IMR-90 (cell line): Measurements from ENCODE around the gene SOCS3. TPM values are rescaled to one million over a fixed set of nuclear protein-coding genes. Genes with fewer than 3 reads are reported as not detected.

Source experiments
- ATAC-seq: fragments of 200-7000 bp; cut with Tn5 transposase; 2 replicates; pipeline ENCODE4 v1.9.1; 2020; ENCODE audit warnings: low read depth, mild to moderate bottlenecking, moderate library complexity
- BruUV-seq: library from RNA; stranded (reverse); fragments of 400-500 nt; replicated peaks from 2 replicates; lab custom pipeline; 2021; lab: Mats Ljungman, UMichigan
- CTCF ChIA-PET: fragments of 300-600 bp; formaldehyde crosslinking; extraction: SDS; loops from one replicate; lab custom pipeline; 2021; ENCODE audit warnings: antibody characterized with exemption; lab: Yijun Ruan, JAX
- POLR2A ChIA-PET: fragments of 300-600 bp; sonication (Branson Sonifier 250); formaldehyde crosslinking; loops from one replicate; lab custom pipeline; 2022; ENCODE audit warnings: antibody characterized with exemption; ENCODE audit not compliant: unreplicated experiment; lab: Charles Lee
- DNase-seq: peaks from one replicate; pipeline ENCODE4 v3.0.0; 2013
- H2AFZ ChIP-seq: replicated peaks from 2 replicates; pipeline ENCODE3; 2013; ENCODE audit warnings: low read length, mild to moderate bottlenecking; ENCODE audit not compliant: poor library complexity
- H2AK5ac ChIP-seq: 2 replicates; pipeline ENCODE4 v1.6.1; 2013; ENCODE audit warnings: low read depth, low read length, inconsistent platforms
- H2AK9ac ChIP-seq: replicated peaks from 2 replicates; pipeline ENCODE3; 2013; ENCODE audit warnings: mild to moderate bottlenecking, low read depth, low read length, moderate library complexity; ENCODE audit not compliant: poor library complexity
- H2BK120ac ChIP-seq: 2 replicates; pipeline ENCODE4 v1.6.1; 2013; ENCODE audit warnings: low read depth, low read length, inconsistent platforms
- H2BK15ac ChIP-seq: 3 replicates; pipeline ENCODE4 v1.6.1; 2013; ENCODE audit warnings: low read depth, low read length, inconsistent platforms
- H2BK20ac ChIP-seq: 2 replicates; pipeline ENCODE4 v1.6.1; 2013; ENCODE audit warnings: low read depth, mild to moderate bottlenecking, inconsistent platforms, low read length, moderate library complexity
- H2BK5ac ChIP-seq: 2 replicates; pipeline ENCODE4 v1.6.1; 2013; ENCODE audit warnings: mild to moderate bottlenecking, low read depth, low read length, inconsistent platforms; ENCODE audit not compliant: poor library complexity, severe bottlenecking
- H3K14ac ChIP-seq: replicated peaks from 2 replicates; pipeline ENCODE4 v1.6.1; 2013; ENCODE audit warnings: low read depth, low read length, inconsistent platforms
- H3K18ac ChIP-seq: 2 replicates; pipeline ENCODE4 v1.6.1; 2013; ENCODE audit warnings: low read depth, low read length, control low read depth
- H3K23ac ChIP-seq: 2 replicates; pipeline ENCODE4 v1.6.1; 2013; ENCODE audit warnings: low read depth, low read length, inconsistent platforms
- H3K27ac ChIP-seq: 2 replicates; pipeline ENCODE4 v1.5.1; 2013; ENCODE audit warnings: mild to moderate bottlenecking, control low read depth, low read length; ENCODE audit not compliant: insufficient read depth
- H3K27me3 ChIP-seq: 2 replicates; pipeline ENCODE4 v1.6.1; 2013; ENCODE audit warnings: low read length; ENCODE audit not compliant: control insufficient read depth, insufficient read depth
- H3K36me3 ChIP-seq: 2 replicates; pipeline ENCODE4 v1.6.1; 2013; ENCODE audit warnings: low read length, mixed read lengths; ENCODE audit not compliant: control insufficient read depth, insufficient read depth
- H3K4ac ChIP-seq: 2 replicates; pipeline ENCODE4 v1.6.1; 2013; ENCODE audit warnings: low read depth, low read length, inconsistent platforms
- H3K4me1 ChIP-seq: 2 replicates; pipeline ENCODE4 v1.6.1; 2013; ENCODE audit warnings: low read length, mixed read lengths; ENCODE audit not compliant: control insufficient read depth, insufficient read depth
- H3K4me2 ChIP-seq: 2 replicates; pipeline ENCODE4 v1.6.1; 2013; ENCODE audit warnings: low read depth, mild to moderate bottlenecking, control low read depth, low read length, moderate library complexity
- H3K4me3 ChIP-seq: 2 replicates; pipeline ENCODE4 v1.5.1; 2013; ENCODE audit warnings: low read depth, mild to moderate bottlenecking, control low read depth, low read length, moderate library complexity; ENCODE audit not compliant: insufficient read depth
- H3K56ac ChIP-seq: 2 replicates; pipeline ENCODE4 v1.6.1; 2013; ENCODE audit warnings: low read length, inconsistent platforms; ENCODE audit not compliant: insufficient read depth; ENCODE audit errors: extremely low read depth
- H3K79me1 ChIP-seq, 2 experiments: 2 replicates each; pipeline ENCODE4 v1.6.1; 2013; ENCODE audit warnings: low read length in 2 of 2, inconsistent platforms in 1 of 2, low read depth in 1 of 2
- H3K9ac ChIP-seq: 2 replicates; pipeline ENCODE4 v1.6.1; 2013; ENCODE audit warnings: low read depth, low read length, control low read depth
- H3K9me1 ChIP-seq: 2 replicates; pipeline ENCODE4 v1.6.1; 2013; ENCODE audit warnings: low read length, inconsistent platforms; ENCODE audit not compliant: insufficient read depth
- H3K9me3 ChIP-seq: 2 replicates; pipeline ENCODE4 v1.6.1; 2013; ENCODE audit warnings: low read length; ENCODE audit not compliant: control insufficient read depth, insufficient read depth
- H4K20me1 ChIP-seq: 2 replicates; pipeline ENCODE4 v1.6.1; 2013; ENCODE audit warnings: low read length, inconsistent platforms; ENCODE audit not compliant: insufficient read depth
- H4K5ac ChIP-seq: 2 replicates; pipeline ENCODE4 v1.6.1; 2013; ENCODE audit warnings: mild to moderate bottlenecking, low read depth, low read length, control low read depth
- H4K8ac ChIP-seq, 2 experiments: 2 replicates each; pipeline ENCODE4 v1.6.1; 2013; ENCODE audit warnings: low read depth in 2 of 2, low read length in 2 of 2, control low read depth in 1 of 2, inconsistent platforms in 1 of 2
- H4K91ac ChIP-seq: 2 replicates; pipeline ENCODE4 v1.6.1; 2013; ENCODE audit warnings: low read depth, low read length, inconsistent platforms; ENCODE audit not compliant: insufficient read depth
- CEBPB ChIP-seq: IDR thresholded peaks from 2 replicates; pipeline ENCODE4 v1.6.1; 2012; ENCODE audit warnings: low read depth, low read length, improper control_type of control experiment
- CHD1 ChIP-seq: IDR thresholded peaks from 2 replicates; pipeline ENCODE4 v1.6.1; 2012; ENCODE audit warnings: low read depth, low read length, improper control_type of control experiment
- ELK1 ChIP-seq: fragments of 150-350 bp; IDR thresholded peaks from 2 replicates; pipeline ENCODE4 v1.6.1; 2016; ENCODE audit warnings: low read depth, mild to moderate bottlenecking, low read length, moderate library complexity, borderline replicate concordance
- FOS ChIP-seq: fragments of 150-350 bp; IDR thresholded peaks from 2 replicates; pipeline ENCODE4 v1.6.1; 2016; ENCODE audit warnings: low read depth, low read length
- MAZ ChIP-seq: IDR thresholded peaks from 2 replicates; pipeline ENCODE4 v1.6.1; 2012; ENCODE audit warnings: low read depth, mild to moderate bottlenecking, low read length, improper control_type of control experiment, moderate library complexity, borderline replicate concordance
- NFE2L2 ChIP-seq: fragments of 150-350 bp; IDR thresholded peaks from 2 replicates; pipeline ENCODE4 v1.6.1; 2016; ENCODE audit warnings: low read depth, mild to moderate bottlenecking, low read length
- POLR2A ChIP-seq: IDR thresholded peaks from 2 replicates; pipeline ENCODE4 v1.6.1; 2012; ENCODE audit warnings: mild to moderate bottlenecking, low read depth, low read length
- RAD21 ChIP-seq: IDR thresholded peaks from 2 replicates; pipeline ENCODE4 v1.6.1; 2012; ENCODE audit warnings: low read length, improper control_type of control experiment
- RCOR1 ChIP-seq: IDR thresholded peaks from 2 replicates; pipeline ENCODE4 v1.6.1; 2012; ENCODE audit warnings: mild to moderate bottlenecking, low read length, improper control_type of control experiment; ENCODE audit not compliant: insufficient replicate concordance
- RFX5 ChIP-seq: IDR thresholded peaks from 2 replicates; pipeline ENCODE4 v1.8.0; 2012; ENCODE audit warnings: low read depth, mild to moderate bottlenecking, low read length, moderate library complexity
- SMC3 ChIP-seq: fragments of 150-350 bp; IDR thresholded peaks from 2 replicates; pipeline ENCODE4 v1.6.1; 2016; ENCODE audit warnings: low read depth, mild to moderate bottlenecking, antibody characterized with exemption, low read length, moderate library complexity
- USF2 ChIP-seq: fragments of 150-350 bp; IDR thresholded peaks from 2 replicates; pipeline ENCODE4 v1.6.1; 2017; ENCODE audit warnings: mild to moderate bottlenecking, antibody characterized with exemption, low read length, low read depth
- WGBS, 2 experiments: methylation state at CpG; one replicate each; pipeline versions ENCODE4 v1.1.5 to v1.1.7; 2013; ENCODE audit warnings: missing lambda C conversion rate in 2 of 2; ENCODE audit not compliant: insufficient read length in 1 of 2; ENCODE audit errors: extremely low coverage in 2 of 2; 5-methylcytosine and 5-hydroxymethylcytosine counted together
- dilution Hi-C: fragments of 300-500 bp; cut with HindIII; formaldehyde crosslinking; loops from one replicate; pipeline ENCODE4 v1.14.3; 2018; ENCODE audit warnings: low sequenced_read_pairs; ENCODE audit not compliant: unreplicated experiment
- in situ Hi-C: fragments of 300-500 bp; cut with MboI; formaldehyde crosslinking; loops from 3 replicates; pipeline ENCODE4 v1.14.3; 2019; ENCODE audit warnings: low sequenced_read_pairs, inconsistent platforms, mixed read lengths
- intact Hi-C: fragments of 100-400 bp; cut with micrococcal nuclease; formaldehyde crosslinking; loops from 2 replicates; pipeline ENCODE4 v1.10.0; 2022
- polyA plus RNA-seq, 3 experiments: library from polyadenylated mRNA; depleted of rRNA; stranded (reverse); fragments of >200 nt; gene quantifications; 2 replicates each; pipeline ENCODE4 v1.2.3, GENCODE V29; 2012; ENCODE audit warnings: low replicate concordance in 1 of 3
- total RNA-seq: library from RNA; depleted of rRNA; stranded (reverse); fragments of >200 nt; gene quantifications from 2 replicates; pipeline ENCODE4 v1.2.3, GENCODE V29; 2012
- TF ChIP-seq, protein P1 (sequence below): conservative IDR thresholded peaks from 2 replicates; pipeline ENCODE4 v1.5.1; 2012; ENCODE audit warnings: mild to moderate bottlenecking, low read depth, low read length, improper control_type of control experiment

The SOCS3 gene
- total and polyA plus RNA-seq, 2 of the 4 experiments (the other 2 are of a cell fraction) = 19.2 to 19.9 TPM

DNA sequence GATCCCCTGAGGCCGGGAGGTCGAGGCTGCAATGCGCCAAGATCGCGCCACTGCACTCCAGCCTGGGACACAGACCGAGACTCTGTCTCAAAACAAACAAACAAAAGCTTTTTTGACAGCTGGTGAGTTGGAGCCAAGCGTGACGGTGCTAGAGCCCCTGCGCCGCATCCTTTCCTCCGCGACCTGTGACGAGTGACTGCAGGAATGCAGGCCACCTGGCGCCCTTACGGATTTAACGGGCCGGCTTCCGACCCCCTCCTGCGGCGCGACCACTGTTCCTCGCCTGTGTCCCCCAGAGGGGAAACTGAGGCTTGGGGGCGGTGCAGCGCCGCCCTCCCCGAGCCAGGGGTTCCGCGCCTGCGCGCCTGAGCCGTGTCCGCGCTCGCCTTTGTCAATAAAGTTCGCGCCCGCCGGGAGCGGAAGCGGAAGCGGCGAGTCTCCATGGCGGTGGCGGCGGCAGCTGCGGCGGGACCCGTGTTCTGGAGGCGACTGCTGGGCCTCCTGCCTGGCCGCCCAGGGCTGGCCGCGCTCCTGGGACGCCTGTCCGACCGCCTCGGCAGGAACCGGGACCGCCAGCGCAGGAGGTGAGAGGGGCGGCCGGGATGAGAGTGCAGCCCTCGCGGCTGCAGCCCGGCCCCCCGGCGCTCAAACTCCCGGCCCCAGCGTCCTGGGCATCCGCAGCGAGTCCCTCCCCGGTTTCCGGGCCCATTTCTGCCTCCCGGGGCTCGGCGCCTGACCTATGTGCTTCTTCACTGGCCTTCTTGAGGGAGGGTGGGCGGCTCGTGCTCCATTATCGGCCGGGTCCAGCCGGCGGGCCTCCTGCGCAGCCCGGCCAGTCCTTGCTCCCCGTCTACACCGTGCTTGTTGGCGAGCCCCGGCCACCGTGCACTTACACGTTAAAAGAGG lies 18.6 kb upstream of the SOCS3 start, which contains the start of gene PGS1:
TSS of gene PGS1 (plus strand) at position 425 of the 906 bp plus-strand sequence. CDS start at position 442, 17 bp downstream.
- H3K4me2 ChIP-seq = peak within 1 kb of the TSS; percentile 89
- H4K20me1 ChIP-seq = peaks cover 18% of the 10 kb centered on the region; the same call in 1 of the 2 replicates
- H3K56ac ChIP-seq = peak within 1 kb of the TSS; percentile 35
- peak within 1 kb of the TSS; percentile 89; the same call in 1 of the 2 replicates for H3K23ac ChIP-seq
- H2BK120ac ChIP-seq = peak within 1 kb of the TSS; percentile 84
- peaks cover 25% of the 10 kb centered on the region for H3K4me1 ChIP-seq
- H4K8ac ChIP-seq = peak within 1 kb of the TSS; percentile 91 to 99
- peaks cover 6 to 44% of the 10 kb centered on the region in 2 experiments; a peak in 3 of 4 replicates for H3K79me1 ChIP-seq
- peak within 1 kb of the TSS; percentile 88 for H3K4ac ChIP-seq
- H4K91ac ChIP-seq = peak within 1 kb of the TSS; percentile 94
- intact Hi-C loops = no loop called here
- peak within 1 kb of the TSS; percentile 78 for H3K9ac ChIP-seq
- peak within 1 kb of the TSS; percentile 81 for H3K4me3 ChIP-seq
- peak within 1 kb of the TSS; percentile 94 for H3K14ac ChIP-seq
- peak within 1 kb of the TSS; percentile 82; the same call in 2 of the 3 replicates for H2BK15ac ChIP-seq
- no TSS peak for BruUV-seq
- peak within 1 kb of the TSS; percentile 91 for H2BK20ac ChIP-seq
- peak within 1 kb of the TSS; percentile 96 for H2AFZ ChIP-seq
- H3K27me3 ChIP-seq = no peaks in the 10 kb centered on the region
- POLR2A ChIA-PET = no interaction called here
- in situ Hi-C loops = no loop called here
- H3K9me1 ChIP-seq = peaks cover 26% of the 10 kb centered on the region
- peak within 1 kb of the TSS; percentile 88 for H3K27ac ChIP-seq
- peak; percentile 52 for ATAC-seq
- DNase-seq = peak; percentile 67
- no peaks in the 10 kb centered on the region; the same call in none of the 2 replicates for H3K36me3 ChIP-seq
- peak within 1 kb of the TSS; percentile 98 for H4K5ac ChIP-seq
- H2AK9ac ChIP-seq = peak within 1 kb of the TSS; percentile 83
- dilution Hi-C loops = no loop called here
- H3K9me3 ChIP-seq = no peaks in the 10 kb centered on the region
- H2AK5ac ChIP-seq = peak within 1 kb of the TSS; percentile 92
- CTCF ChIA-PET = interaction anchor here (0.7 to 0.8 kb wide), 2 partner anchors 16 to 88 kb away, joined by 3 to 6 read pairs; no protein-coding TSS in a partner anchor
- peak within 1 kb of the TSS; percentile 84 for H2BK5ac ChIP-seq
- 5% methylated on average over 65 of the region's 89 CpGs; no CpG with 5 or more reads in 1 of the 2 experiments for WGBS, 2 experiments
- peak within 1 kb of the TSS; percentile 88 for H3K18ac ChIP-seq
- TF ChIP-seq POLR2A = peak; percentile 96
- TF ChIP-seq, protein P1, sequence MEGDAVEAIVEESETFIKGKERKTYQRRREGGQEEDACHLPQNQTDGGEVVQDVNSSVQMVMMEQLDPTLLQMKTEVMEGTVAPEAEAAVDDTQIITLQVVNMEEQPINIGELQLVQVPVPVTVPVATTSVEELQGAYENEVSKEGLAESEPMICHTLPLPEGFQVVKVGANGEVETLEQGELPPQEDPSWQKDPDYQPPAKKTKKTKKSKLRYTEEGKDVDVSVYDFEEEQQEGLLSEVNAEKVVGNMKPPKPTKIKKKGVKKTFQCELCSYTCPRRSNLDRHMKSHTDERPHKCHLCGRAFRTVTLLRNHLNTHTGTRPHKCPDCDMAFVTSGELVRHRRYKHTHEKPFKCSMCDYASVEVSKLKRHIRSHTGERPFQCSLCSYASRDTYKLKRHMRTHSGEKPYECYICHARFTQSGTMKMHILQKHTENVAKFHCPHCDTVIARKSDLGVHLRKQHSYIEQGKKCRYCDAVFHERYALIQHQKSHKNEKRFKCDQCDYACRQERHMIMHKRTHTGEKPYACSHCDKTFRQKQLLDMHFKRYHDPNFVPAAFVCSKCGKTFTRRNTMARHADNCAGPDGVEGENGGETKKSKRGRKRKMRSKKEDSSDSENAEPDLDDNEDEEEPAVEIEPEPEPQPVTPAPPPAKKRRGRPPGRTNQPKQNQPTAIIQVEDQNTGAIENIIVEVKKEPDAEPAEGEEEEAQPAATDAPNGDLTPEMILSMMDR = no peak
- TF ChIP-seq USF2 = no peak; the same call in 1 of the 2 replicates
- no peak for TF ChIP-seq SMC3
- TF ChIP-seq MAZ = peak; percentile 84; the same call in 1 of the 2 replicates
- TF ChIP-seq FOS = 0 out of 2 replicates have a peak, but pooled peaks have one; percentile 27
- no peak for TF ChIP-seq CEBPB
- TF ChIP-seq RCOR1 = peak; percentile 63
- TF ChIP-seq NFE2L2 = 0 out of 2 replicates have a peak, but pooled peaks have one; percentile 7
- no peak for TF ChIP-seq RFX5
- peak; percentile 97 for TF ChIP-seq CHD1
- TF ChIP-seq ELK1 = no peak
- TF ChIP-seq RAD21 = no peak
